ENCODE data around the gene OAS1.
"Not testable (repeated sequence)": the region's sequence is repeated elsewhere in the genome, so short reads cannot be mapped to it uniquely, and the experiment has no call there.

The OAS1 gene

GRCh38 chr12:112909693-112910092, 2.9 kb downstream of the OAS1 start:
- peak overlapping the region; percentile 30 for H3K4me3 Mint-ChIP-seq
- H3K9me3 Mint-ChIP-seq: peaks cover 29% of the 10 kb centered on the region
- intact Hi-C loops (cut with micrococcal nuclease): loop anchor here (5.0 kb wide), 1 partner anchor 233 kb away; no protein-coding TSS in a partner anchor
- H3K36me3 Mint-ChIP-seq (ENCODE audit: low read depth): peaks cover 66% of the 10 kb centered on the region
- no peaks in the 10 kb centered on the region for H3K27me3 Mint-ChIP-seq
- H3K4me1 Mint-ChIP-seq (ENCODE audit: low read depth): peaks cover 69% of the 10 kb centered on the region
- peak overlapping the region; percentile 18 for H3K27ac Mint-ChIP-seq

- intact Hi-C loops (cut with micrococcal nuclease): no loop called here
- H3K4me1 Mint-ChIP-seq (ENCODE audit: low read depth): peaks cover 50% of the 10 kb centered on the region
- H3K27ac Mint-ChIP-seq: no peak overlapping the region
- H3K36me3 Mint-ChIP-seq (ENCODE audit: low read depth): peaks cover 100% of the 10 kb centered on the region
- H3K27me3 Mint-ChIP-seq: no peaks in the 10 kb centered on the region
- peaks cover 29% of the 10 kb centered on the region for H3K9me3 Mint-ChIP-seq
- no peak overlapping the region for H3K4me3 Mint-ChIP-seq
These were observed 6.4 kb downstream of the OAS1 start for GRCh38 chr12:112913038-112913688.

GRCh38 chr12:112913888-112914287, 7.1 kb downstream of the OAS1 start:
- Mint-ChIP-seq H3K36me3 (ENCODE audit: low read depth) (peaks cover 100% of the 10 kb centered on the region), H3K4me1 (ENCODE audit: low read depth) (peaks cover 42% of the 10 kb centered on the region), H3K9me3 (peaks cover 29% of the 10 kb centered on the region)
- intact Hi-C loops (cut with micrococcal nuclease); H3K27ac Mint-ChIP-seq; H3K27me3 Mint-ChIP-seq; H3K4me3 Mint-ChIP-seq: not testable (repeated sequence)

GRCh38 chr12:112916270-112916669, 9.5 kb downstream of the OAS1 start:
- Mint-ChIP-seq H3K36me3 (ENCODE audit: low read depth) (peaks cover 99% of the 10 kb centered on the region), H3K4me3 (no peak overlapping the region), H3K4me1 (ENCODE audit: low read depth) (peaks cover 20% of the 10 kb centered on the region), H3K27me3 (no peaks in the 10 kb centered on the region), H3K9me3 (peaks cover 23% of the 10 kb centered on the region), H3K27ac (no peak overlapping the region)
- intact Hi-C loops (cut with micrococcal nuclease): no loop called here

GRCh38 chr12:112919121-112919520, 12.4 kb downstream of the OAS1 start:
- no peaks in the 10 kb centered on the region for H3K27me3 Mint-ChIP-seq
- no peak overlapping the region for H3K27ac Mint-ChIP-seq
- intact Hi-C loops (cut with micrococcal nuclease): no loop called here

GRCh38 chr12:112924986-112925385, 18.2 kb downstream of the OAS1 start:
- intact Hi-C loops (cut with micrococcal nuclease): no loop called here
- Mint-ChIP-seq H3K4me3 (no peak overlapping the region), H3K27me3 (no peaks in the 10 kb centered on the region), H3K27ac (peak overlapping the region; percentile 47), H3K36me3 (ENCODE audit: low read depth) (peaks cover 37% of the 10 kb centered on the region), H3K9me3 (no peaks in the 10 kb centered on the region), H3K4me1 (ENCODE audit: low read depth) (peaks cover 18% of the 10 kb centered on the region)

More at GRCh38 chr12:112919121-112919520, 12.4 kb downstream of the OAS1 start:
- H3K9me3 Mint-ChIP-seq: no peaks in the 10 kb centered on the region
- H3K4me3 Mint-ChIP-seq: no peak overlapping the region
- H3K36me3 Mint-ChIP-seq (ENCODE audit: low read depth): peaks cover 95% of the 10 kb centered on the region
- H3K4me1 Mint-ChIP-seq (ENCODE audit: low read depth): peaks cover 17% of the 10 kb centered on the region

GRCh38 chr12:112926416-112927033, 19.8 kb downstream of the OAS1 start:
- peaks cover 18% of the 10 kb centered on the region for H3K4me1 Mint-ChIP-seq (ENCODE audit: low read depth)
- H3K4me3 Mint-ChIP-seq; H3K27ac Mint-ChIP-seq; H3K9me3 Mint-ChIP-seq; H3K27me3 Mint-ChIP-seq; intact Hi-C loops (cut with micrococcal nuclease): not testable (repeated sequence)
- peaks cover 31% of the 10 kb centered on the region for H3K36me3 Mint-ChIP-seq (ENCODE audit: low read depth)

GRCh38 chr12:112927475-112927874, 20.7 kb downstream of the OAS1 start:
- Mint-ChIP-seq H3K27me3 (no peaks in the 10 kb centered on the region), H3K36me3 (ENCODE audit: low read depth) (peaks cover 25% of the 10 kb centered on the region), H3K4me3 (no peak overlapping the region), H3K9me3 (no peaks in the 10 kb centered on the region), H3K27ac (no peak overlapping the region), H3K4me1 (ENCODE audit: low read depth) (peaks cover 19% of the 10 kb centered on the region)
- intact Hi-C loops (cut with micrococcal nuclease): no loop called here

GRCh38 chr12:112927925-112928324, 21.2 kb downstream of the OAS1 start:
- Mint-ChIP-seq H3K4me1 (ENCODE audit: low read depth) (peaks cover 24% of the 10 kb centered on the region), H3K4me3 (no peak overlapping the region), H3K27me3 (peaks cover 2% of the 10 kb centered on the region), H3K27ac (no peak overlapping the region), H3K36me3 (ENCODE audit: low read depth) (peaks cover 22% of the 10 kb centered on the region), H3K9me3 (no peaks in the 10 kb centered on the region)
- intact Hi-C loops (cut with micrococcal nuclease): no loop called here

GRCh38 chr12:112928978-112929377, 22.2 kb downstream of the OAS1 start:
- Mint-ChIP-seq H3K27ac (no peak overlapping the region), H3K27me3 (peaks cover 2% of the 10 kb centered on the region), H3K4me1 (ENCODE audit: low read depth) (peaks cover 27% of the 10 kb centered on the region), H3K9me3 (no peaks in the 10 kb centered on the region), H3K4me3 (no peak overlapping the region), H3K36me3 (ENCODE audit: low read depth) (peaks cover 11% of the 10 kb centered on the region)
- intact Hi-C loops (cut with micrococcal nuclease): no loop called here

- H3K9me3 Mint-ChIP-seq: no peaks in the 10 kb centered on the region
- peaks cover 9% of the 10 kb centered on the region for H3K36me3 Mint-ChIP-seq (ENCODE audit: low read depth)
- no peak overlapping the region for H3K27ac Mint-ChIP-seq
- intact Hi-C loops (cut with micrococcal nuclease): no loop called here
- peaks cover 23% of the 10 kb centered on the region for H3K4me1 Mint-ChIP-seq (ENCODE audit: low read depth)
- peaks cover 2% of the 10 kb centered on the region for H3K27me3 Mint-ChIP-seq
- H3K4me3 Mint-ChIP-seq: no peak overlapping the region
These were observed 23.0 kb downstream of the OAS1 start for GRCh38 chr12:112929715-112930114.

- Mint-ChIP-seq H3K9me3 (no peaks in the 10 kb centered on the region), H3K27me3 (peaks cover 2% of the 10 kb centered on the region), H3K4me1 (ENCODE audit: low read depth) (peaks cover 17% of the 10 kb centered on the region), H3K4me3 (no peak overlapping the region), H3K27ac (no peak overlapping the region), H3K36me3 (ENCODE audit: low read depth) (peaks cover 9% of the 10 kb centered on the region)
- intact Hi-C loops (cut with micrococcal nuclease): no loop called here
These were observed 23.6 kb downstream of the OAS1 start for GRCh38 chr12:112930350-112930749.

- Mint-ChIP-seq H3K4me3 (no peak overlapping the region), H3K36me3 (ENCODE audit: low read depth) (peaks cover 9% of the 10 kb centered on the region), H3K4me1 (ENCODE audit: low read depth) (peaks cover 16% of the 10 kb centered on the region), H3K9me3 (no peaks in the 10 kb centered on the region), H3K27me3 (peaks cover 3% of the 10 kb centered on the region), H3K27ac (peak overlapping the region; percentile 23)
- intact Hi-C loops (cut with micrococcal nuclease): no loop called here
These were observed 25.8 kb downstream of the OAS1 start for GRCh38 chr12:112932485-112933128.

- H3K27ac Mint-ChIP-seq: peak overlapping the region; percentile 23
- H3K4me3 Mint-ChIP-seq: no peak overlapping the region
- intact Hi-C loops (cut with micrococcal nuclease): no loop called here
- H3K4me1 Mint-ChIP-seq (ENCODE audit: low read depth): peaks cover 22% of the 10 kb centered on the region
- H3K36me3 Mint-ChIP-seq (ENCODE audit: low read depth): peaks cover 9% of the 10 kb centered on the region
- H3K9me3 Mint-ChIP-seq: no peaks in the 10 kb centered on the region
- peaks cover 3% of the 10 kb centered on the region for H3K27me3 Mint-ChIP-seq
These were observed 26.4 kb downstream of the OAS1 start for GRCh38 chr12:112933129-112933505.

Data from dendritic cell treated with granulocyte-macrophage colony-stimulating factor and Interleukin-4, amounts not matched to agents 40 ng/mL and 50 ng/mL, for 4 days (primary cell).